22Rv1 (cell line): Measurements from ENCODE around the gene KIF15.

Experiments
- H3K27ac ChIP-seq: fragments of 450-650 bp; 2 replicates; pipeline ENCODE4 v1.5.1; 2017
- CTCF ChIP-seq: fragments of 450-650 bp; IDR thresholded peaks from 2 replicates; pipeline ENCODE4 v1.5.1; 2017; ENCODE audit warnings: mild to moderate bottlenecking
- ZFX ChIP-seq: fragments of 450-650 bp; IDR thresholded peaks from 2 replicates; pipeline ENCODE4 v1.6.1; 2017; ENCODE audit warnings: antibody characterized with exemption, borderline replicate concordance

KIF15 gene

DNA sequence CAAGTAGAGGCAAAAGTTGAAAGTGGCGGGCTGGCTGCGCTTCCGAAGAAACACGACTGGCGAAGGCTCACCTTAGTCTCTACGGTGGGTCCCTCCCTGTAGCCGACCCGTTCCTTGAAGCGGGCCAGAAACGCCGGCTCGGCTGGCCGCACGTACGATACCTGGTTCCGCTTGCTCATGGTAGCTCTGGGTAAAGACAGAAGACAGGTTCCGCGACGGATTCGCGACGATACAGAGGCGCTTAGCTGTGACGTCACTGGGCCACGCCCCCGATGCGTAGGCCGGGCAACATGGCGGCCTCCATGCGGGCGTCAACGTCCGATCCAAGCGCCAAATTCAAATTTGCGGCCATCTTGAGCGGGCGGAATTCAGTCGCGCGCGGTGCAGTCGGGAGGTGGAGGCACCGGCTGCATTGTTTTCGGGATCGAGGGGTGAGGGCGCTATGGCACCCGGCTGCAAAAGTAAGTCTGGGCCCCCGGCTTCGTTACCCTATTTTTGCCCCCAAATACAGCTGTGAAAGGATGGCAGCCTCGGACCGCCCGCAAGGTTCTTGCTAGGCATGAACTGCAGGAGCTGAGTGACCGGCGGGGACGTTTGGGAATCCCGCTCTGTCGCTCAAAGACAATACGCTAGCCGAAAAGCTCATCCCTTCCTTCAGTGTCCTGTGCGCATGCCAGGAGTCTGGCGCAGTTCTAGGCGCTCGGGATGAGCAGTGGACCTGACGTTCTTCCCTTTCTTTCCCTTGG, at the start of gene KIF15, which contains the start of gene KIAA1143:
KIF15 (plus strand) TSS at position 371 of the 746 bp plus-strand sequence; CDS start at position 443, 72 bp downstream.
KIAA1143 (minus strand) TSS at position 196 of the 746 bp plus-strand sequence; CDS start at position 179, 17 bp downstream.
- TF ChIP-seq CTCF (peak; percentile 12; the same call in 1 of the 2 replicates), ZFX (no peak)
- peak within 1 kb of the TSS; percentile 89 for H3K27ac ChIP-seq

DNA sequence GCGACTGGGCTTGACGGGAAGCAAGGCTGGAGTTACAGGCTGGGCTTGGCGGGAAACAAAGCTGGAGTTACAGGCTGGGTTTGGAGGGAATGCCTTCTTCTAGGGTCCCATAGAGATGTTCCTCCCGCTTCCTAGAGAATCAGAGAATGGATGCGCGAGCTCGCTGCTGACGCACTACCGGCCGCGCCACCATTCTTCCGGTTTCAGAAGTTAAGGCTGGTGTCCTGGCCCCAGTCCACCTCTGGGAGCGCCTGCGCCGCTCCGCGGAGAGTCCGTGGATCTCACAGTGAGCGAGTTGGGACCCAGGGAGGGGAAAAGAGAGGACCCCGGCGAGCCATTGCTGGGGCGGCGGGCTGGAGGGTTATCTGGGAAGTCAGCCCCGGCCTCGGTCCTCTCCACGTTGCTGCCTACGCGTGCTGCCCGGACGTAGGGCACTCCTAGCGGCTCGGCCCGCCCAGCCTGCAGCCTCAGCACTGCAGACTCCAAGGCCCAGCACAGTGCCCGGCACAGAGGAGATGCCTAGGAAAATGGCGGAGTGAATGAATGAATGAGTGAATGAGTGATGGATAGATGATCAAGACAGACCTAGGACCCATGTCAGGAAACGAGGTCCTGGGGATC, 49.0 kb upstream of the KIF15 start, which contains the start of gene ZNF502:
ZNF502 (plus strand) TSS at position 206 of the 621 bp plus-strand sequence. CDS start 7,602 bp downstream, outside the sequence.
- peak within 1 kb of the TSS; percentile 48 for H3K27ac ChIP-seq
- TF ChIP-seq ZFX = no peak
- peak; percentile 60 for TF ChIP-seq CTCF

GRCh38 chr3:44721231-44722102, 40.1 kb upstream of the KIF15 start:
- H3K27ac ChIP-seq = no peak overlapping the region
- TF ChIP-seq CTCF = no peak
- TF ChIP-seq ZFX = no peak

DNA sequence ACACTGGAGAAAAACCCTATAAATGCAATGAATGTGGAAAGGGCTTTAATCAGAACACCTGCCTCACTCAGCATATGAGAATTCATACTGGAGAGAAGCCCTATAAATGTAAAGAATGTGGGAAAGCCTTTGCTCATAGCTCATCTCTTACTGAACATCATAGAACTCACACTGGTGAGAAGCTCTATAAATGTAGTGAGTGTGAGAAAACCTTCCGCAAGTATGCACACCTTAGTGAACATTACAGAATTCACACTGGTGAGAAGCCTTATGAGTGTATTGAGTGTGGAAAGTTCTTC, 39.5 kb upstream of the KIF15 start:
- TF ChIP-seq ZFX (no peak), CTCF (no peak)
- H3K27ac ChIP-seq = no peak overlapping the region

DNA sequence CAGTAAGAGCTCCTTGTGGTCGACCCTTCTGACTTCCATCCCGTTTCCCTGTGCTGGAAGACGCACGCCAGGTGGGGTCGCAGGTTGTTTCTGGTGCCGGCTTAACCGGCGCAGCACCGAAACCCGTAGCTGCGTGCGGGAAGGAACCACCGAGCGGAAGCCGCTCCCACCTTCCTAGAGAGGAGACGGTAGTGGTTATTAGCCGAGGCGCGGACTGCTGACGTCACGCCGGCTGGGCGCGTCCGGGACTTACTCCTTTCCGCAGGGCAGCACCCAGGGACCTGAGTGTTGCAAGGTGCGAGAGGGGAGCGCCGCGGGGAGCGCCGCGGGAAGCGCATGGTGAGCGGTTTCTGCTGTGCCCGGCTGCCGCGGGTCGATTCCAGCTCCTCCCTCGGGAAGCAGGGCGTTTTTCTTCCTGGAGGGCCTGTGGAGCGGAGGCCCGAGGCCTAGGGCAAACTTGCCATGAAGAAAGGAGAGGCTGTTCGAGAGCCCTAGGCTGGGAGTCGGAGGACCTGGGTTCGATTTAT, 32.1 kb upstream of the KIF15 start, which contains the start of gene ZNF501:
ZNF501 (plus strand) TSS at position 252 of the 527 bp plus-strand sequence. CDS start 4,787 bp downstream, outside the sequence.
- H3K27ac ChIP-seq = peak within 1 kb of the TSS; percentile 54
- no peak for TF ChIP-seq ZFX

GRCh38 chr3:44734646-44735168, 26.9 kb upstream of the KIF15 start:
- no peak overlapping the region for H3K27ac ChIP-seq
- TF ChIP-seq ZFX = no peak
- no peak for TF ChIP-seq CTCF

- TF ChIP-seq CTCF (no peak), ZFX (no peak)
- peak overlapping the region; percentile 89 for H3K27ac ChIP-seq
These were observed 532 bp upstream of the KIF15 start for GRCh38 chr3:44761101-44761423.
